HG02840 (cell line): Measurements from ENCODE around the gene SCFD1.
"Not testable (repeated sequence)": the region's sequence is repeated elsewhere in the genome, so short reads cannot be mapped to it uniquely, and the experiment has no call there.

Experiments used
- ATAC-seq: cut with Tn5 transposase; IDR thresholded peaks from one replicate; pipeline ENCODE4 v1.9.1; 2021; ENCODE audit warnings: mild to moderate bottlenecking, moderate library complexity, moderate number of reproducible peaks; ENCODE audit not compliant: unreplicated experiment, low FRiP score

The SCFD1 gene

DNA sequence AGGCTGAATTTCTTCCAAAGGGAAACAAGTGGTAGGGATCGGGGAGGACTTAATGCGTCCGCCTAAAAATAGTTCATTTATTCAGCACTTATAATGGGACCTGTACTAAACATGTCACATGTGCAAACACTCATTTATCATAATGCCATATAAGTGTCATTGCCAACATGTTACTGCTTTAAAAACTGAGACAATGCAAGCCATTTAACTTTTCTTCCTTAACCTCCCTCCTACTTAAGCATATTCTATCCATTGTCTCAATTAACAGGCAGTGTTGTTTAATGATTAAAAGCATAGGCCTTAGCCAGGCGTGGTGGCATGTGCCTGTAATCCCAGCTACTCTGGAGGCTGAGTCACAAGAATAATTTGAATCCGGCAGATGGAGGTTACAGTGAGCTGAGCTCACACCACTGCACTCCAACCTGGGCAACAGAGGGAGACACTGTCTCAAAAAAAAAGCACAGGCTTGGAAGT is 13.5 kb upstream of the SCFD1 start:
- ATAC-seq: no peak

DNA sequence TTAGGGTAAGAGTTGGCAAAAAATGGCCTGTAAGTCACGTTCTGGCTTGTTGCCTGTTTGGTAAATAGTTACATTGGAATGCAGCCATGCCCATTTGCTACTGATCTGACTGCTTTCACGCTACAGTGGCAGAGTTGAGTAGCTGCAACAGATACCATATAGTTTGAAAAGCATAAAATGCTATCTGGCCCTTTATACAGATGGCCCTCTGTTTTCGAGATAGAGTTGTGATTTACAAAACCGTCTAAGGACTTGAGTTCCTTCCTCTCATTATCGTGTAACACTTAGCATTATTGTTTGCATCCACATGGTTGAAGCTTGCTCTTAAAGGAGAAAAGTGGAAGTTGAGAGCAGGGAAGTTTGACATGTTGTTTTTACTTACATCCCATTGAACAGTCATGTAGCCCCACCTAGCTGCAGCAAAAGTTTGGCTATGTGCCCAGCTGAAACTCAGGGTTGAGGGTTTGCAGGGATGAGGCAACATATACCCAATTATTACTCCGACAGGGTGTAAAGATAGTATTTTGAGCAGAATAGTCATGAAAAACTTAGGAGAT is 11.3 kb upstream of the SCFD1 start:
- ATAC-seq: no peak

DNA sequence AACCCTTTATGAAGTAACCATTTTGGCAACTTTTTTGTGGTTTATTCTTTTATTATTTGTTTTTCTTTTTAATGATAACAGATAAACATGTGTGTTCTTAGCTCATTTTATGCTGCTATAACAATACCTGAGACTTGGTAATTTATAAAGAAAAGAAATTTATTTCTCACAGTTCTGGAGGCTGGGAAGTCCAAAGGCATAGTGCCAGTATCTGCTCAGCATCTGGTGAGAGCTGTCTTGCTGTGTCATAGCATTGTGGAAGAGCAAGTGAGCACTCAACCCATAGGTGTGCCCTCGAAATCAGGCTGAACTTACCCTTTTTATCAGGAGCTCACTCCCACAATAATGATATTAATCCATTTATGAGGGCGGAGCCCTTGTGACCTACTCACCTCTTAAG is 8.0 kb upstream of the SCFD1 start:
- no peak for ATAC-seq

DNA sequence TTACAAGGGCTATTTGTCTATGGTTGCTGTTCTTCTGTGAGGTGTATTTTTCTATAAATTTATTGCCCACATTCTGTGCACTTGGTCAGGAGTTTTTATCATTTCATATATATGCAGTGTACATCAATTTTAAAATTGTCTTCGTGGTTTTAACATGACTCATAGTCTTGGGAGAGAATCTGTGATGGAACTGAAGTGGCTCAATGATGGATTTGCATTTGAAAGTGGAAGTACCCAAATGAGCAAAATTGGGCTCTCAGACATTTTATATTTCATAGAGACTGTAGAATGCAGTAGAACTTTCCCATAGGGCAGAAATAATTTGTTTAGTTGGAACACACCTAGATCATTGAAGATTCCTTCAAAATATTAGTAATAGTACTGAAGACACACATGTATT is 1.9 kb upstream of the SCFD1 start:
- ATAC-seq: no peak

DNA sequence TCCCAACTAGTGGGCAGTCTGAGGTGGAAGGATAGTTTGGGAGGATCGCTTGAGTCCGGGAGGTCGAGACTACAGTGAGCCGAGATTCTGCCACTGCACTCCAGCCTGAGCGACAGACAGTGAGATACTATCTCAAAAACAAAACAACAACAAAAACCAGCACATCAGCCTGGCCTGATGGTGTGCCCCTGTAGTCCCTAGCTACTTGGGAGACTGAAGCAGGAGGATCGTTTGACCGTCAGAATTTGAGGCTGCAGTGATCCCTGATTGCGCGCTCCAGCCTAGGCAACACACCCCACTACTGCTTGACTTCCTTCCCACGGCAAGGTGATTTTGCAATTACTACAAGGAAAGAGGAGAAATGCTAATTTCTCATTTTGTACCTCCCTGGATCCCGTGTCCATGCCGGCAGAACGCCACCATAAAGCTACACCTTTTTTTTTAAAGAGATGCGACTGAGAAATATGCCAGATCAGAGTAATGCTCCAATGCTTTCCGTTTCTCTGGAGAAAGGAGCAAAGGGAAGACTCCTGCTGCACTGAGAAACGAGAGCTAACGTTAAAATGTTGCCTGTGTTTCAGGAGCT is 672 bp upstream of the SCFD1 start:
- no peak for ATAC-seq

DNA sequence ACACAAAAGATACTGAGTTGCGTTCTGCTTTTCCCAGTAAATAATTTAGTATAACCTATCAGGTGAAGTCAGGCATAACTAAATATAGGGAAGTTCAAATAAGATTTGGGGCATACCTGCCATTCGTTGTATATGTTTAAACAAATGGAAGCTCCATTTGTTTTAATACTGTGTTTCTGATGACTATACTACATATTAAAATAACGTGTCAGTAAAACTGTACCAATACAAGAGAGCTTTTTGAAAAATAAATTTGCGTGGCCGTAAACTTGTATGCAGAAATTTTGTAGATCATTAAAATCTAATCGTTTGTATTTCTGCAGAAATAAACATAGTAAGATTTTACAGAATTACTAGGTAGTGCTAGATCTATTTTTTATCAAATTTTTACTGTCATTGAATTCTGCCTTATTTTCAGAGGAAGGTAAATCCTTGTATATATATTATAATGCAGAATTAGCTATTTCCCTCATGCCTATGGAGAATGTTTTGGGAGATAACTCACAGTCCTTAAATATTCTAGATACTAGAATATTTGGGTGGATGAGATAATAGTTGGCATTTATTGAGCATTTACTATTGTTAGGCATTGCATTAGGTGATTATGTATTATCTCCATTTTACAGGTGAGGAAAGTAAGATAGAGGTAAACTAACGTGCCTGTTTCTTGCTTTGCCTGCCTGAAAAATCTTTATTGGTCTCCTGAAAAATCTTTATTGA is 1.5 kb downstream of the SCFD1 start:
- ATAC-seq: no peak

DNA sequence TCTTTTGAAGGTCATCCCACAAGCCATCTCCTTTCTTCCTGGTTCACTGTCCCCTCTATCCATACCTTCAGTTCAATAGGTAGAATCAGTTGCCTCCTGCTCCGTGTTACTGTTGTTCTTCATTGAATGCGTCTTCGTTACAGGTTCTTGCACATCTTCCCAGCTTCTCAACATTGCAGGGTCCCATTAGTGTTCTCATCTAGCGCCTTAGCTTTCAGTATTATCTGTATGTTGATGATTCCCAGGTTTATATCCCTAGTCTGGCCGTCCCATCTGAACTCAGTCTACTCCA is 2.0 kb downstream of the SCFD1 start:
- no peak for ATAC-seq

DNA sequence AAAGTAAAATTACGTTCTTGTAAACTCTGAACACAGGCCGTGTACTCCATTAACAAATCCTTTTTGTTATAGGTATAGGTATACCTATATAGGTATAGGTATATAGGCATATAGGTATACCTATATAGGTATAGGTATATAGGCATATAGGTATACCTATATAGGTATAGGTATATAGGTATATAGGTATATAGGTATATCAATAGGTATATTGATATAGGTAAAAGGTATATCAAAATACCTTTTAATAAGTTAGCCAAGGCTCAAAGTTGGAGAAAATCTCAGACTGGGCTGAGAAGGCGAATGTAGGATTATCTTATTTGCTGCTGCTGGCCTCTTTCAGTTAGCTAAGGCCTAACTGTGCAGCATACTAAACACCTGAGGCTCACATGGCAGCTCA is 3.4 kb downstream of the SCFD1 start:
- ATAC-seq: no peak

DNA sequence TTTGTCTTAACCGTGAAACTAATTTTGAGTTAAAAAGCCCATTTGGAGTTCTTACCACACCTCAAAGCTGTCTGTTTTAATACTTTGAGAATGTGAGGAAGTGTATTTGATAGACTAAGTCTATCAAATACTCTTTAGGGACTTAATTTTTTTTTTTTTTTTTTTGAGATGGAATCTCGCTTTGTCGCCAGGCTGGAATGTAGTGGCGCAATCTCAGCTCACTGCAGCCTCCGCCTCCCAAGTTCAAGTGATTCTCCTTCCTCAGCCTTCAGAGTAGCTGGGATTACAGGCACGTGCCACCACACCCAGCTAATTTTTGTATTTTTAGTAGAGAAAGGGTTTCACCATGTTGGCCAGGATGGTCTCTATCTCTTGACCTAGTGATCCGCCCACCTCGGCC is 7.3 kb downstream of the SCFD1 start:
- ATAC-seq: not testable (repeated sequence)

DNA sequence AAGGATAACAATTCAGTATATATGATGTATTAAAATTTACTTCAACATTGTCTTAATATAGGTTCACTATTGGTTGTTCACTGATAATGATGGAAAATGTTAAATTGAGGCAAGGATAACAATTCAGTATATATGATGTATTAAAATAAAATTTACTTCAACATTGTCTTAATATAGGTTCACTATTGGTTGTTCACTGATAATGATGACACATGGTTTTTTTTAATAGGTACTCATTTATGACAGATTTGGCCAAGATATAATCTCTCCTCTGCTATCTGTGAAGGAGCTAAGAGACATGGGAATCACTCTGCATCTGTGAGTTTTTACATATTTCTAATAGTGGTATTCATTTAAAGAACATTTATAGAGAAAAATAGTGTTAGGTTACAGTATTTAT is 8.1 kb downstream of the SCFD1 start:
- no peak for ATAC-seq

DNA sequence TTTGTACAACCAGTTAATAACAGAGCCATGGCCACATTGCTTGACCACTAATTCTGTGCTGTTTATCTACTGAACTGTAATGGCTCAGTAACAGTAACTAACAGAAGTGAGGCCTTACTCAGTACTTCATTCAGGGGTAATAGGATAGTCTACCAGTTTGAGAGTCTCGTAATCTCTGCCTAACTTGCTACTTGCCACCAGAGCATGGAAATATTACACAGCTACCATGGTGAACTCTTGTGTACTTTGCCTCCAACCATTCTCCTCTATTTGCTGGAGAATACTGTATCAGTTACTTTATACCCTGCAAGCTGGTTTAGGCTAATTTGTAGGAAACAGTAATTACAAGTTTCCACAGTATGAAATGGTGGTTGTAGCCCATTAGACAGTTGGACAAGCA is 10.6 kb downstream of the SCFD1 start:
- no peak for ATAC-seq

DNA sequence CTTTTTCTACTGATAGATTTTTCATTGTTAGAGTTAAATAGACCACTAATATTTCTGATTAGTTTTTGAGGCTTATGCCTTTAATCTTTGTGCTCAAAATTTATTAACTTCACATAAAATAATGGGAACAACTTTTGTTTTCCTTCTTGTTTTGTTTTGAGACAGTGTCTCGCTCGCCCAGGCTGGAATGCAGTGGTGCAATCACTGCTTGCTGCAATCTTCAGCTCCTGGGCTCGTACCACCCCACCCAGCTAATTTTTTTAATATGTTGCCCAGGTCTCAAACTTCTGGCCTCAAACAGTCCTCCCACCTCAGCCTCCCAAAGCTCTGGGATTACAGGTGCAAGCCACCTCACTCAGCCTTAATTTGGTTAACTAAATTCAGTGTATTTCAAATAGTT is 16.8 kb downstream of the SCFD1 start:
- ATAC-seq: no peak

DNA sequence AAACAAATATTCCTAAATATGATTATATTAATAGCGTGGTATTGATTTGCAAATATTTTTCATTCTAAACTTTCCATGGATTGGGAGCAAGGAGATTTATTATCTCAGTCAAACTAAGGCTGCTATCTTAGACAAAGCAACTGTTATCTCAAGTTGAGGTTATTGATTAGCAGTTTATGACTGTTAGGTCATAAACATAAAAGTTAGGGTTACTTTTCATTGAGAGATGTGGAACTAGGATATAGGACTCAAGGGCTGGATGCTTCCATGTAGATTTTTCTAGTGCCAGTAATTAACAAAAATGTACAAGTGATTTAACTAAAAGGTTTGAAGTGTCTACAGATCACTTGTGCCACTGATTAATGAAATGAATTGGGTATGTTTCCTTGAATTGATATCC is 19.1 kb downstream of the SCFD1 start:
- no peak for ATAC-seq

DNA sequence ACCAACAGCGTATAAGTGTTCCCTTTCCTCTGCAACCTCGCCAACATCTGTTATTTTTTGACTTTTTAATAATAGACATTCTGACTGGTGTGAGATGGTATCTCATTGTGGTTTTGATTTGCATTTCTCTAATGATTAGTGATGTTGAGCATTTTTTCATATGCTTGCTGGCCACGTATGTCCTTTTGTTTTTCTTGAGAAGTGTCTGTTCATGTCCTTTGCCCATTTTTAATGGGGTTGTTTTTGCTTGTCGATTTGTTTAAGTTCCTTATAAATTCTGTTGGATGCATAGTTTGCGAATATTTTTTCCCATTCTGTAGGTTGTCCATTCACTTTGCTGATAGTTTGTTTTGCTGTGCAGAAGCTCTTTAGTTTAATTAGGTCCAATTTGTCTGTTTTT is 22.3 kb downstream of the SCFD1 start:
- not testable (repeated sequence) for ATAC-seq

DNA sequence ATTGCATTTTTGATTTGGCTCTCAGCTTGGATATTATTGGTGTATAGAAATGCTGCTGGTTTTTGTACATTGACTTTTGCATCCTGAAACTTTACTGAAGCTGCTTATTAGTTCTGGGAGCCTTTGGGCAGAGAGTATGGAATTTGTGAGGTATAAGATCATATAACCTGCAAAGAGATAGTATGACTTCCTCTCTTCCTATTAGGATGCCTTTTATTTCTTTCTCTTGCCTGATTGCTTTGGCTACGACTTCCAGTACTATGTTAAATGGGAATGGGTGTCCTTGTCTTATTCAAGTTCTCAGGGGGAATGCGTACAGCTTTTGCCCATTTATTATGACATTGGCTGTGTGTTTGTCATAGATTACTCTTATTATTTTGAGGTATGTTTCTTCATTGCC is 23.5 kb downstream of the SCFD1 start:
- no peak for ATAC-seq

DNA sequence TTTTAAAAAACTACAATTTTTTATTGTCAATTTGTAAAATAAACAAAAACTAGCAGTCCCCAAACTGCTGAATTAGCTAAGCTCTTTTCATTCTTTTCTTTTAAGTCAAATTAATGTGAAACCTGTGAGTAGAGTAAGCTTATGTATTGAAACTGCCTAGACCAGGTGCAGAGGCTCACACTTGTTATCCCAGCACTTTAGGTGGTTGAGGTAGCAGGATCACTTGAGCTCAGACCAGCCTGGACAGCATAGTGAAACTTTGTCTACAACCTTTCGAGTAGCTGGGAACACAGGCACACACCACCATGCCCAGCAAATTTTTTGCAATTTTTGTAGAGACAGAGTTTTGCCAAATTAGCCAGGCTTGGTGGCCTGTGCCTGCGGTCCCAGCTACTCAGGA is 26.4 kb downstream of the SCFD1 start:
- no peak for ATAC-seq

DNA sequence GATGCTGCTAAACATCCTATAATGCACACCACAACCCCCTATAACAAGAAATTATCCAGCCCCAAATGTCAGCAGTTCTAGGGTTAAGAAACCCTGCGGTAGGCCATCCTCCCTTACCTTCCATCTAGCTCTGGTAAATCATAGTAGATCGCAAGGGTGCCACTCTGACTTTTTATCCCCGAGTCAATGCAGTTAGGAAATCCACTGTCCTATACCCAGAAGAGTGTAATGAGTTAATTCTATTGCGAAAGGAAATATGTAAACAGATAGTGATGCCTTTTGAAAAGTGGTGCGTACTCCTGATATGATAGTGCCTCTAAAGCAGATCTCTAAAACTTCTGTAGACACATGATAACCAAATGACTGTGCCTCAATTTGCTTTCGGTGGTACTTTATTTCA is 29.8 kb downstream of the SCFD1 start:
- no peak for ATAC-seq

DNA sequence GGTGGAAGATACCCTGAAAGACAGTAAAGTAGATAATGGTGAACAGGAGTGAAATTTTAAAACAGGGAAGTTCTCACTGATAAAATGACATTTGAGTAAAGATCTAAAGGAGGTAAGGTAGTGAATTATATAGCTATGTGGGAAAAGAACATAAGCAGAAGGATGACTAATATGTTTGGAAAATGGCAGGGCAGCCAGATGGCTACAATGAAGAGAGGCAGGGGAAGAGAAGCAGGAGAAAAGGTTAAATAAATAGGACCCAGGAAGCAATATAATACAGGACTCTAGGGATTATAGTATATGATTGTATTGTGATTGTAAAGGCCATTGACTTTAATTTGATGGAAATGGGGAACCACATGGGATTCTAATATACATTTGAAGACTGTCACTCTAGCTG is 33.0 kb downstream of the SCFD1 start:
- no peak for ATAC-seq

DNA sequence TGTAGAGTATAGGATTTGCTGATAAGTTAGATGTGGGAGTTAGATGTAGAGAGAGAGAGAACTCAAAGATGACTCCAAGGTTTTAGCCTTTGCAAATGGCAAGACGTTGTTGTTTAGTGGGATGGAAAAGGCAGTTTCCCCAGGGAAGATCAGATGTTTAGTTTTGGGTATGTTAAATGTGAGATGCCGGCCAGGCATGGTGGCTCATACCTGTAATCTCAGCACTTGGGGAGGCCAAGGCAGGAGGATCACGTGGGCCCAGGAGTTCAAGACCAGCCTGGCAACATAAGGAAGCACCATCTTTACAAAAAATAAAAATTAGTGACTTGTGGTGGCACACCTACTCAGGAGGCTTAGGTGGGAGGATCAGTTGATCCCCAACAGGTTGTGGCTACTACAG is 33.5 kb downstream of the SCFD1 start:
- ATAC-seq: no peak

DNA sequence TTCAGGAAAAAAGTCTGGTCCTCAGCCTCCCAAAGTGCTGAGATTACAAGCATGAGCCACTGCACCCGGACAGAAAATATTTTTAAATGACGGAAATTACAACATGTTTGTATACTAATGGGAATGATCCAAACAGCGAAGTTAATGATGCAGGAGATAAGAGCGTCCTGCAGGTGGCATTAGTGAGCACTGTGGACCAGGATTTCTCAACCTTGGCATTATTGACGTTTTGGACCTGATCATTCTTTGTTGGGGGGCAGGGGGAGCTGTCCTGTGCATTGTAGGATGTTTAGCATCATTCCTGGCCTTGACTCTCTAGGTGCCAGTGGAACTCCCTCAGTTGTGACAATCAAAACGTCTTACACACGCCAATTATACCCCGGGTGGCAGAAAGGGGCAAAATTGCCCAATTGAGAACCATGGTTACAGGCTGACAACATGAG is 34.1 kb downstream of the SCFD1 start:
- ATAC-seq: no peak

DNA sequence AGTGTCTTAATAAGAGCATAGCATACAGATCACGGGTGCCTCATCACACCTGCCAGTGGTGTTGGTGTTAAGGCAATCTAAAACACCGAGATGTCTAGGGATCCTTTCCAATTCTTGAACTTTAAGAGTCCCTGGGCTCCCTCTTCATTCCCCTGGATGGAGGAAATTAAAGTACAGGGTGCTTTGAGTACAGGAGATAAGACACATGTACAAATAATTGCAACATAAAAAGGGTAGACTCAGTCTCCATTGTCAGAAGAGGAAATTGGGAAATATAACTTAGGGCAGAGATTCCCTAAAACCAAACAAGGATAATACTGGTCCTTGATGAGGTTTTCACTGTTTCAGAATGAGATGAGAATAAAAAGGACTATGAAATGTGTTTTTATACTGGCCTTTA is 34.9 kb downstream of the SCFD1 start:
- ATAC-seq: no peak

DNA sequence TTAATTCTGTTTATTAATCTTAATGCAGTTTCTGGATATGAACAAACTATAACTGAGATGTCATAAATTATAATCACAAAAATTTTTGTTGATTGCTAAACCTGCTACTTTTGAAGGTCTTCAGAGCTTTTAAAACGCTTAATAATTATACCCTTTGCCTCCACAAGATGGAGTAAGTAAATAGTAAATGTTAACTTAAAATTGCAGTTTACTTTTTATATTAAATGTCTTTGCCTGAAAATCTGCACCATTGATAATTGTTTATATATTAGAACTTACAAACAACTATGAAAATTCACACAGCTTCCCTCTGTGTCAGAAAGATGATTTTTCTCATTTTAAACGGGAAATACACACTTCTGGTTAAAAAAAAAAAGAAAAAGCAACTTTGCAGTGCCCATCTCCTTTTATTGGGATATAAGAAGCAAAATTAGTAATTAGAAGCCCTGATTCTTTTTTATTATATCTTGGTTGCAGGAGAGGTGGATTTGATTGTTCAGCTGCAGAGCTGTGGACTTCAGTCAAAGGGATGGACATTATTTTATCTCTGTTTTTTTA is 35.6 kb downstream of the SCFD1 start:
- no peak for ATAC-seq
